GM18526 (cell line): ENCODE measurements around the gene TOM1L2.

Source experiments
- POLR2A ChIP-seq: IDR thresholded peaks from 3 replicates; pipeline ENCODE4 v1.6.1; 2011; ENCODE audit not compliant: insufficient read length; ENCODE audit errors: extremely low read depth

TOM1L2 gene

GRCh38 chr17:17809531-17810083, 162.6 kb downstream of the TOM1L2 start:
- TF ChIP-seq POLR2A = no peak

- no peak for TF ChIP-seq POLR2A
Observed at GRCh38 chr17:17808706-17809432, 163.3 kb downstream of the TOM1L2 start.

- TF ChIP-seq POLR2A = no peak
Observed at GRCh38 chr17:17807440-17807839, 164.8 kb downstream of the TOM1L2 start.

GRCh38 chr17:17806611-17807274, 165.5 kb downstream of the TOM1L2 start:
- no peak for TF ChIP-seq POLR2A

GRCh38 chr17:17806035-17806434, 166.2 kb downstream of the TOM1L2 start:
- no peak for TF ChIP-seq POLR2A

GRCh38 chr17:17805575-17805974, 166.6 kb downstream of the TOM1L2 start:
- no peak for TF ChIP-seq POLR2A

GRCh38 chr17:17804007-17804406, 168.2 kb downstream of the TOM1L2 start:
- TF ChIP-seq POLR2A = no peak

- no peak for TF ChIP-seq POLR2A
Observed at GRCh38 chr17:17801800-17802481, 170.3 kb downstream of the TOM1L2 start.

- no peak for TF ChIP-seq POLR2A
Observed at GRCh38 chr17:17800504-17801021, 171.6 kb downstream of the TOM1L2 start.

GRCh38 chr17:17798573-17799255, 173.5 kb downstream of the TOM1L2 start:
- TF ChIP-seq POLR2A = no peak

- no peak for TF ChIP-seq POLR2A
Observed at GRCh38 chr17:17798010-17798556, 174.1 kb downstream of the TOM1L2 start.

GRCh38 chr17:17797119-17797809, 174.9 kb downstream of the TOM1L2 start:
- no peak for TF ChIP-seq POLR2A

- TF ChIP-seq POLR2A = no peak
Observed at GRCh38 chr17:17796787-17797061, 175.5 kb downstream of the TOM1L2 start.
